HepG2 (cell line): Measurements from ENCODE around the gene ZNF444. TPM values are rescaled to one million over a fixed set of nuclear protein-coding genes. Genes with fewer than 3 reads are reported as not detected.

Experiments
- ATAC-seq: fragments of 200-7000 bp; cut with Tn5 transposase; 3 replicates; pipeline ENCODE4 v1.9.1; 2020; ENCODE audit warnings: mild to moderate bottlenecking, moderate library complexity
- BruUV-seq: library from RNA; stranded (reverse); fragments of 400-500 nt; replicated peaks from 2 replicates; lab custom pipeline; 2021; lab: Mats Ljungman, UMichigan
- CTCF ChIA-PET: fragments of 300-600 bp; formaldehyde crosslinking; extraction: SDS; loops from one replicate; lab custom pipeline; 2021; ENCODE audit warnings: low total read pairs, inconsistent platforms, low intra/inter-chr PET ratio; lab: Yijun Ruan, JAX
- POLR2A ChIA-PET: fragments of 350-600 bp; sonication (Branson Sonifier 250); formaldehyde crosslinking; loops from one replicate; lab custom pipeline; 2020; ENCODE audit warnings: antibody characterized with exemption, inconsistent platforms; lab: Yijun Ruan, JAX
- DNase-seq: peaks from one replicate; pipeline ENCODE4 v3.0.0-alpha.2; 2015; ENCODE audit warnings: low spot score
- FAIRE-seq: peaks from 3 replicates; lab custom pipeline; 2011; peaks lifted over from hg19 to GRCh38; lab: Jason Lieb, UNC
- H2AFZ ChIP-seq: one replicate; pipeline ENCODE4 v1.6.1; 2011; ENCODE audit warnings: low read length, inconsistent platforms
- H3K27ac ChIP-seq: fragments of 300-600 bp; 3 replicates; pipeline ENCODE4 v1.8.0; 2011; ENCODE audit warnings: mixed run types, mild to moderate bottlenecking, mixed read lengths, low read length, inconsistent platforms; ENCODE audit not compliant: insufficient read depth; ENCODE audit errors: extremely low read length
- H3K27me3 ChIP-seq, 2 experiments: fragments of 200-600 bp in 1 of 2; 2 replicates in 1 of 2; 3 replicates in 1 of 2; pipeline versions ENCODE4 v1.6.0 to v1.8.0; 2011; ENCODE audit warnings: low read length in 2 of 2, mild to moderate bottlenecking in 2 of 2, moderate library complexity in 2 of 2, inconsistent platforms in 1 of 2; ENCODE audit not compliant: insufficient read depth in 2 of 2, control insufficient read depth in 1 of 2
- H3K36me3 ChIP-seq, 2 experiments: fragments of 200-600 bp in 1 of 2; replicated peaks in 1 of 2; 2 replicates in 1 of 2; 3 replicates in 1 of 2; pipeline versions ENCODE4 v1.5.1 to v1.8.0; 2011; ENCODE audit warnings: low read length in 2 of 2, inconsistent platforms in 1 of 2; ENCODE audit not compliant: insufficient read depth in 2 of 2, control insufficient read depth in 1 of 2
- H3K4me1 ChIP-seq: 2 replicates; pipeline ENCODE4 v1.5.1; 2012; ENCODE audit warnings: low read length, inconsistent platforms; ENCODE audit not compliant: insufficient read depth
- H3K4me2 ChIP-seq: 2 replicates; pipeline ENCODE4 v1.6.0; 2011; ENCODE audit warnings: low read depth, low read length, inconsistent platforms
- H3K4me3 ChIP-seq, 3 experiments: fragments of 200-600 bp in 1 of 3; sonication (generic), shearing (Covaris generic) in 1 of 3; replicated peaks in 1 of 3; 2 replicates each; pipeline ENCODE4 v1.5.1; 2011 to 2016; ENCODE audit warnings: low read length in 3 of 3, inconsistent platforms in 2 of 3, low read depth in 2 of 3, mild to moderate bottlenecking in 2 of 3, control low read depth in 1 of 3, mixed read lengths in 1 of 3; ENCODE audit not compliant: insufficient read depth in 1 of 3
- H3K79me2 ChIP-seq: one replicate; pipeline ENCODE4 v1.6.1; 2011; ENCODE audit warnings: low read length, inconsistent platforms; ENCODE audit not compliant: insufficient read depth
- H3K9ac ChIP-seq: 2 replicates; pipeline ENCODE4 v1.6.0; 2011; ENCODE audit warnings: mild to moderate bottlenecking, low read depth, low read length, inconsistent platforms; ENCODE audit not compliant: insufficient read depth
- H3K9me3 ChIP-seq: 2 replicates; pipeline ENCODE4 v1.5.1; 2012; ENCODE audit warnings: mild to moderate bottlenecking, low read length
- H4K20me1 ChIP-seq: 2 replicates; pipeline ENCODE4 v1.6.0; 2011; ENCODE audit warnings: inconsistent platforms, mild to moderate bottlenecking, low read length, moderate library complexity; ENCODE audit not compliant: insufficient read depth
- AGO2 ChIP-seq: fragments of 200-400 bp; formaldehyde crosslinking; optimal IDR thresholded peaks from 2 replicates; pipeline ENCODE3; 2017; ENCODE audit warnings: mild to moderate bottlenecking, low read depth, low read length, moderate library complexity
- MAFF ChIP-seq: IDR thresholded peaks from 2 replicates; pipeline ENCODE4 v1.6.1; 2011; ENCODE audit warnings: low read depth, low read length, improper control_type of control experiment
- MAFK ChIP-seq, 2 experiments: IDR thresholded peaks in 1 of 2; conservative IDR thresholded peaks in 1 of 2; 2 replicates each; pipeline ENCODE4 v1.6.1; 2011; ENCODE audit warnings: improper control_type of control experiment in 2 of 2, low read length in 2 of 2
- WGBS: methylation state at CpG from one replicate; pipeline ENCODE4 v1.1.6; 2017; ENCODE audit warnings: low lambda C conversion rate; 5-methylcytosine and 5-hydroxymethylcytosine counted together
- in situ Hi-C: cut with HindIII; loops from 2 replicates; pipeline ENCODE4 v1.10.0; 2017; ENCODE audit warnings: low pct_unique_long_range_greater_than_20kb; ENCODE audit not compliant: extremely low pct_ligation_motif_present
- intact Hi-C: fragments of 100-400 bp; cut with micrococcal nuclease; formaldehyde crosslinking; loops from one replicate; pipeline ENCODE4 v1.10.0; 2022; ENCODE audit not compliant: unreplicated experiment
- polyA plus RNA-seq, 8 experiments: library from polyadenylated mRNA; depleted of rRNA in 3 of 8; stranded (reverse) in 7 of 8; unstranded in 1 of 8; fragments of >200 nt; fragmentation: Illumina TruSeq in 4 of 8; extraction: Trizol in 4 of 8; gene quantifications; 2 replicates each; pipeline versions ENCODE4 v1.2.1 to v1.2.3, GENCODE V29; 2011 to 2016; ENCODE audit warnings: low read depth in 4 of 8, missing spikeins in 1 of 8, mixed read lengths in 1 of 8; ENCODE audit not compliant: insufficient read depth in 1 of 8
- total RNA-seq, 5 experiments: library from RNA; depleted of rRNA; stranded (reverse); fragments of >200 nt; fragmentation: Illumina TruSeq; extraction: Trizol; gene quantifications; 2 replicates each; pipeline ENCODE4 v1.2.3, GENCODE V29; 2016; ENCODE audit warnings: low read depth in 1 of 5
- TF ChIP-seq, protein P1 (sequence below): sonication (generic); formaldehyde crosslinking; IDR thresholded peaks from 2 replicates; pipeline ENCODE4 v1.4.0; 2020; ENCODE audit warnings: mild to moderate bottlenecking, missing genetic modification reagents

ZNF444 gene
- total and polyA plus RNA-seq, 2 of the 13 experiments (the other 11 are each of a cell fraction or from before 2014, with no cell fraction given) = 27.4 to 30.3 TPM

DNA sequence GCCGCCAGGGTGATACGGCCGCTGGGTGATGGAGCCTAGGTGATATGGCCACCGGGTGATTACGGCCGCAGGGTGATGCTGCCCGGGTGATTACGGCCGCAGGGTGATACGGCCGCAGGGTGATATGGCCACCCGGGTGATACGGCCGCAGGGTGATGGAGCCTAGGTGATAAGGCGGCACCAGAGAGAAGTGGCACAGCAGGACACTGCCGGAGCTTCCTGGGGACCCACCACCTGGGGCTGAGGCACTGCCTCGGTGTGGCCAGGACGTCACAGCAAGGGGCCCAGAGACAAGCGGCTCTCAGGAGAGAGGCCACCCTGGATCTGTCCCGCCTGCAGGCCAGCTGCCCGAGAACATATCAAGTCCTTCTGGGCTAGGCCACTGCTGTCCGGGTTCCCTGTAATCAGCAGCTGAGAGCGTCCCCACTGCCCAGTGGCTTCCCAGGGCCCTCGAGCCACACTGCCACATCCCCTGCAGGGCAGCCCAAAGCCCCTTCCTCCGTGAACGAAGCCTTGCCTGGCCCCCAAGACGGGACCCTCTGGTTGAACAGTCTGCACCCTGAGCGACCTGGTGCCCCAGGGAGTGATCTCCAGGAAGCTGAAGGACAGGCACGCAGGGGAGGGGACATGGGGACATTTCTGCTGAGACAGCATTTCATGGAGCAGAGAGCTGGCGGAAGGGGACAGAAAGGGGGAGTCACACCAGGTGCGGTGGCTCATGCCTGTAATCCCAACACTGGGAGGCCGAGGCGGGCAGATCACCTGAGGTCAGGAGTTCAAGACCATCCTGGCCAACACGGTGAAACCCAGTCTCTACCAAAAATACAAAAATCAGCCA is 42.1 kb upstream of the ZNF444 start:
- Histone ChIP-seq H3K4me3 (no peak overlapping the region), H3K27me3 (no peaks in the 10 kb centered on the region; a peak in 1 of 5 replicates), H3K4me1 (no peaks in the 10 kb centered on the region), H3K27ac (no peak overlapping the region), H4K20me1 (peaks cover 32% of the 10 kb centered on the region), H3K36me3 (peaks cover 39 to 78% of the 10 kb centered on the region in 2 experiments), H3K9me3 (no peaks in the 10 kb centered on the region), H3K9ac (no peak overlapping the region), H3K79me2 (peaks cover 35% of the 10 kb centered on the region), H3K4me2 (no peak overlapping the region), H2AFZ (no peak overlapping the region)
- ChIA-PET POLR2A (no interaction called here), CTCF (no interaction called here)
- DNase-seq (no peak), ATAC-seq (no peak), FAIRE-seq (no peak)
- 98% methylated on average over 14 of the region's 34 CpGs for WGBS
- in situ Hi-C loops (loop anchor here (5.0 kb wide), 1 partner anchor 63 kb away; no protein-coding TSS in a partner anchor), intact Hi-C loops (no loop called here)
- TF ChIP-seq AGO2 = peak; percentile 62
- peak; percentile 92 for TF ChIP-seq MAFF
- TF ChIP-seq MAFK (conservative IDR thresholded peaks at IDR 0.05 in 1 of 2, IDR thresholded peaks at IDR 0.05 in 1 of 2; ENCODE audit: low read length in 2 of 2) = peak; percentile 93 to 95
- TF ChIP-seq, protein P1, sequence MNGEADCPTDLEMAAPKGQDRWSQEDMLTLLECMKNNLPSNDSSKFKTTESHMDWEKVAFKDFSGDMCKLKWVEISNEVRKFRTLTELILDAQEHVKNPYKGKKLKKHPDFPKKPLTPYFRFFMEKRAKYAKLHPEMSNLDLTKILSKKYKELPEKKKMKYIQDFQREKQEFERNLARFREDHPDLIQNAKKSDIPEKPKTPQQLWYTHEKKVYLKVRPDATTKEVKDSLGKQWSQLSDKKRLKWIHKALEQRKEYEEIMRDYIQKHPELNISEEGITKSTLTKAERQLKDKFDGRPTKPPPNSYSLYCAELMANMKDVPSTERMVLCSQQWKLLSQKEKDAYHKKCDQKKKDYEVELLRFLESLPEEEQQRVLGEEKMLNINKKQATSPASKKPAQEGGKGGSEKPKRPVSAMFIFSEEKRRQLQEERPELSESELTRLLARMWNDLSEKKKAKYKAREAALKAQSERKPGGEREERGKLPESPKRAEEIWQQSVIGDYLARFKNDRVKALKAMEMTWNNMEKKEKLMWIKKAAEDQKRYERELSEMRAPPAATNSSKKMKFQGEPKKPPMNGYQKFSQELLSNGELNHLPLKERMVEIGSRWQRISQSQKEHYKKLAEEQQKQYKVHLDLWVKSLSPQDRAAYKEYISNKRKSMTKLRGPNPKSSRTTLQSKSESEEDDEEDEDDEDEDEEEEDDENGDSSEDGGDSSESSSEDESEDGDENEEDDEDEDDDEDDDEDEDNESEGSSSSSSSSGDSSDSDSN (CRISPR knock-in tag) = no peak
- no TSS peak for BruUV-seq
